DMS 273 treated with DMSO at 0.1 percent for 48 hours (cell line): ENCODE results near the gene PGM2.

Source experiments
- DNase-seq: peaks from one replicate; lab custom pipeline; 2025; lab: John Stamatoyannopoulos, UW

Gene PGM2

GRCh38 chr4:37864786-37865185 is 38.3 kb downstream of the PGM2 start:
- no peak for DNase-seq

DNA sequence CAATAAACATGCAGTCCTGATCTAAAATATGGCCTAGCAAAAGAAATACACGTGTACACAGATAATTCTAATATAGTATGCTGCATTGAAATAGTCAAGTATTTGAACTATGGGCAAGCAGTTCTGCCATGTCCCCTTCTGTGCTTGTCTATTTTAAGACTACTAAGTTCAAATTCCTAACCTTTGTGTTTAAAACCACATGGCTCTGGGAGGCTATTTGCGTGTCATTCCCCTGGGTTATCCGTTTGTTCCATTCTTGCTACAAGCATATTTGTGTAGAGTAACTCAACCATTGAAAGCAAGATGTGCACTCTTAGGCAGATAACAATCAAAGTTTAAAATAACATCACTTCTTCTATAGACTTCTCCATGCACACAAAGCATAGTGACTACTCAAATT is 39.0 kb downstream of the PGM2 start:
- DNase-seq: no peak

DNA sequence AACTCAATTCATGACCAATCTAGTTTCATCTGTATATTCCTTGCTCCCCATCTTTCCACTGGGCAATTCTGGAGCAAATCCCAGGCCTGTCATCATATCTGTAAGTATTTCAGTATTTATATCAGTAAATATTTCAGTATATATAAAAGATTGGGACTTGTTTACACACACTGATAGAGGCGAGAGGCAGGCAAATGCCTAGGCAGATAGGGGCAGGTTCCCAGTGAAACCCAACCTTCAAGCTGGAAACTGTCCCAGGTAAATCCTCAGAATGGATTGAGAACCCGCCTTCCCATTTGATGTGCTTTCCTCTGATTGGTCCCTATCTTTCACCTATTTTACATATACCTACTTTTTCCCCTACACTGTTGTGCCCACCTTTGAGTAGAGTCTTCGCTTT is 40.6 kb downstream of the PGM2 start:
- no peak for DNase-seq

GRCh38 chr4:37868238-37868637 is 41.8 kb downstream of the PGM2 start:
- DNase-seq: no peak

DNA sequence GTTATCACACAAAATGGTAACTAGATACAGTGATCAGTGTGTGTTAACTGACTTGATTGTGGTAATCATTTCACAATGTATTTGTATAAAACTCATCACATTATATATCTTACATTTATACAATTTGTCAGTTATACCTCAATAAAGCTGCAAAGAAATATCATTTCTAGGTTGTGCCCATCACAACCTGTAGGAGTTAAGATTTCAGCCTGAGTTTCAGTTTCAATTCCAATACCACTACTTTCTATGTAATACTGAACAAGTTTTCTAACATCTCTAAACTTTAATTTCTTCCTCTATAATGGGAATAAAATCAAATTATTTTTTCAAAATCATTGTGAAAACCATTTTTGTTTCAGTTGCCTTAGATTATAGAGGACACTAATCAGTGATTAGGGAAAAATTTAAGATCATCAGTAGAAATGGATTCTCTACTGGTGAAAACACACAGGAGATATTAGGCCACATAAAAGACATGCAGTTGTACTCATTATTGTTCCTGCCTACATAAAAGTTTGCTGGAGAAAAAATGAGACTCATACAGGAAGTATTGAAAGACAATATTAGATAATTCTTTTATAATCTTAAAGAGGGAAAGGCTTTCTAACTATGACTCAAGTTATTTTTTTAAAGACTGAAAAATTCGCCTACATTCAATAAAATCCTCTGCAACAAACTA is 46.0 kb downstream of the PGM2 start:
- DNase-seq: no peak

DNA sequence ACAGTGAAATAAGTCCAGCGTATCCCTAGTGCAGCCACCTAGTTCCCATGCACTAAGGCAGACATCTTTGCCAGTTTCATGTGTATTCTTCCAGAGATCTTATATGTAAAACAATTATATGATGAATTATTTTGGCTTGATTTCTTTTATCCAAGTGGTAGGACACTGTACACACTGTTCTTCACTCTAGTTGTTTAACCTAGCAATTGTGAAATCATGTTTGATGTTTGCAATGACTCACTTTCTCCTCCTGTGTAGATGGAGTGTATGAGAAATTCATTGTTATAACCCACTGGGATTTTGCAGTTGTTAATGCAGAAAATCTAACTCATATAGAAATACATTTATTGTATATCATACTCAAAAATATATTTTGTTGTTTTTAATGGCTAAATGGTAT is 46.9 kb downstream of the PGM2 start:
- DNase-seq: no peak

DNA sequence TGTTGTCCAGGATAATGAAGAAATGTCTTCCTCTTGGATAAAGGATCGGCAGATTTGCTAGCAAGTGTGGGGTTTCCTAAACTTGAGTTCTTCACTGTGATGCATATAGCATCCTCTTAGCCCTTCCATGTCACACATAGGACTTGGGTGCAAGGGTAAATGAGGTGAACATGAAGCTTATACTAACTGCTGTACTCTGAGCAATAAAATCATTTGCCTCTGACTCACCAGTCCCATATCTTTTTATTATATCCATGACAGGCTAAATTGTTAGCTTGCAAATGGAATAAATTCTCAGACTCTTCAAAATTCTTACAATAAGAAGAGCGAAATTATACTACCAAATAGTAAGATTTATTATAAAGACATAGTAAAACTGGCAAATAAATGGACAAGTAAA is 49.7 kb downstream of the PGM2 start:
- DNase-seq: no peak

- no peak for DNase-seq
Measured at GRCh38 chr4:37879365-37879764, 52.9 kb downstream of the PGM2 start.

GRCh38 chr4:37881811-37882210 is 55.3 kb downstream of the PGM2 start:
- DNase-seq: no peak

DNA sequence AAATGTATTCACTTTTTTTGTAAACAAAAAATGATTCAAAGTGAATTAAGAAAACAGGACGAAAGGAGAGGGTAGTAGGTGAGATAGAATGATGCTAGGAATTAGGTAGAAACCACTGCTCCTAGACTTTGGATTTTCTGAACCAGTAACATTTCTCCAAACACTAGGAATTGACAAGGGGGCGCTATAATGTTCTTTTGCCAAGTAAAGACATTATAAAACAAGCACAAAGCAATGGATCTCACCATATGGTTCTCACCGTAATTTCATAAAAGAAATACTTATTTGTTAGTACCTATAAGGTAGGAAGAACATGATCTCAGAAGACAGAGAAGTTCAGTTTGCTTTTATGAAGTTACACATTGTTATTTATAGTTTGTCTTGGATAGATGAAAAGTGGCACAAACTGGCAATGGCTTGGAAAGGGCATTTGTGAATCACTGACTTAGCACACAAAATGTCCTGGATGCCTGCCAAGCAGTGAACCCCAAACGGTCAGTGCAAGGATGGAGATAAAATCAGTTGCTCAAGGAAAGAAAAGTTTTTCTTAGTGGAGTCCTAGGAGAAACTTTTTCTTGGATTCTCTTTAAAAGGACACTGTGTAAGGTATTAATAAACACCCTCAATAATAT is 56.3 kb downstream of the PGM2 start:
- DNase-seq: no peak

- no peak for DNase-seq
Measured at GRCh38 chr4:37884855-37885487, 58.5 kb downstream of the PGM2 start.

DNA sequence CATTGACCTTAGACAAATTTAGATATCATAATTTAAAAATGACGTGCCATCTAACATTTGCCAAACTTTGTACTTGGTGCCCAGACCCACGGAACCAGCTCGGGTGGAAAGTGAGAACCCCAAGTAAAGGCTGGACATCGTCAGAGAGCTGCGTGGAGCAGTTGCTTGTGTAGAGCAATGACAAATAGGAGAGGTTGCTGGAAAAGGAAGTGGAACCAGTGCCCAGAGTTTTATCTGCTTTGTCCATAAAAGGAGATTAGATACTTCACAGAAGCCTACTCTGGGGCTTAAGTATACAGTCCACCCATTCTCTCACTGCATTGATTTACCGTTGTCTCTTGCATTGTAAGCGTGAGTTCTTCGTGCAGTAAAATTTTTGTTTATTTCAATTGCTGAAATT is 59.0 kb downstream of the PGM2 start:
- DNase-seq: no peak

- DNase-seq: no peak
Measured at GRCh38 chr4:37889849-37890800, 63.6 kb downstream of the PGM2 start.

GRCh38 chr4:37890801-37891259 is 64.3 kb downstream of the PGM2 start, which contains the start of gene TBC1D1:
Gene TBC1D1, plus strand, starts transcription at chr4:37891084. Its CDS starts 11,012 bp downstream, at chr4:37902096.
- DNase-seq: no peak

GRCh38 chr4:37891260-37892159 is 65.0 kb downstream of the PGM2 start:
- DNase-seq: no peak

DNA sequence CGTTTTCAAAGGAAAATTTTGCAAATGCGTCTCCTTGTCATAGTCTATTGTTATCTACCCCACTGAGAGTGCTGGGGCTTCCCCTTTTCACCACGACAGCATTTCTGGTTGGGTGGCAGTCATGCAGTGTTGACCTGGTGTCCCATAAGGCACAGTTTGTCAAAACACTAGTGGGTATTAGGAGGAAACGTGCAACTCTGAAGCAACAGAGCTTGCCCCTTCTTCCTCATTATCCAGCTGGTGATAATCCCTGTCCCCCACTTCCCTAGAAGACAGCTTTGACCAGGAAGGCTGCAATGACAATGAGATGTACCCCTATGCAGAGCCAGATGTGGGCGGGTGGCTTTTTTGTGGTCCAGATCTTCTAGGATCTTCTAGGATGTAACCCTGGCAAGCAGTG is 66.2 kb downstream of the PGM2 start:
- no peak for DNase-seq

DNA sequence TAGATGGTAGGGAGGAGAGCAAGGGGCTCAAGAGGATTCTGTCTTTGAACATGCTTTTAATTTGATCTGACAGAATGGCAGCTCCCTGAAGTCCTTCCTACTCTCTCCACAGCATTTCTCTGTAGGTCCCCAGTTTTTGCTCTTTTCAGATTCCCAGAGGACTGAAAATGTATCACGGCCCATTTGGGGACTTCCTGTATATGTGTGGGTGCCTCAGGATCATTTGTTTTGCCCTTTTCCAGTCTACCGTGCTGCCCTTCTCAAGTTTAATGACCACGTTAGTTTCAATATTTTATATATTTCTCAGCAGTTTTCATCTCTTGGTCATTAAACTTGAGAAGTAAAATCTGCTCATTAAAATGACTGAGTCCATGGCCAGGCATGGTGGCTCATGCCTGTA is 66.7 kb downstream of the PGM2 start:
- no peak for DNase-seq

GRCh38 chr4:37895271-37895670 is 68.8 kb downstream of the PGM2 start:
- DNase-seq: no peak

DNA sequence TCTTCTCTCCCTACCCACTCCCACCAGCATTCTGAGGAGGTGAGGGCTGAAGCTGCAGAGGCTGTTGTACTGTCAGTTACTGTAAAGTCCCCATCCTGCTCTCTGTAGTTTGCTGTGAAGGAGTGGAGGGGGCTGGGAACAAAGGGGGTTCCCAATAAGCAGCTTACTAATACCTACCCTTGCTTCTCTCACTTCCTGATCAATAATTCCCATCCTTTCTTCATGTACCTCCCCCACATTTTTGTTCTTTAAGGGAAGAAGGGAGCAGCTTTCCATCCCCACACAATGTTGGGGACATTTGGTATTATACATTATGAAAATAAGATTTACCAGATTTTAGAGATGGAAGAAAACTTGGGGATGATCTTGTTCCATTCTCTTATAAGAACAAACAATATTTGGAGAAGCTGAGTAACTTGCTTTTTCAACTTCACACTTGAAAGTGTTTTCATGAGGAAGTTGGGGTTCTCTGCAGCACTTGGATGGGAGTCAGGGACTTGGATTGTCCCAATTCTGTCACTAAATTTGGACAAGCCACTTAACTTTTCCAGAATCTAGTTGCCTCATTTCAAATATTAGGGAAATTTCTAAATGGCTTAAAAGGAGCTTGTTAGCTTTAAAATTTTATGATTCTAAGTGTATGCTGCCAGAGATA is 69.8 kb downstream of the PGM2 start:
- no peak for DNase-seq

DNA sequence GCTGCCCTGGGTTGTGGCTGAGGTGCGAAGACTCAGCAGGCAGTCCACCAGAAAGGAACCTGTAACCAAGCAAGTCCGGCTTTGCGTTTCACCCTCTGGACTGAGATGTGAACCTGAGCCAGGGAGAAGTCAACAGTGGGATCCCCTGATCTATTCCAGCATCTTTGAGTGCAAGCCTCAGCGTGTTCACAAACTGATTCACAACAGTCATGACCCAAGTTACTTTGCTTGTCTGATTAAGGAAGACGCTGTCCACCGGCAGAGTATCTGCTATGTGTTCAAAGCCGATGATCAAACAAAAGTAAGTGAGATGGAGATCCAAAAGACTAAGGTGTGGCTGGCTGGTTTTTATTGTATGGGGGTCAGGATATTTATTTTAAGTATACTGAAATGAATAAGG is 75.7 kb downstream of the PGM2 start:
- DNase-seq: no peak
